NCI-H2107 (cell line): Measurements from ENCODE around the gene APLNR.

Source experiments
- DNase-seq: peaks from one replicate; lab custom pipeline; 2025; lab: John Stamatoyannopoulos, UW

The APLNR gene

DNA sequence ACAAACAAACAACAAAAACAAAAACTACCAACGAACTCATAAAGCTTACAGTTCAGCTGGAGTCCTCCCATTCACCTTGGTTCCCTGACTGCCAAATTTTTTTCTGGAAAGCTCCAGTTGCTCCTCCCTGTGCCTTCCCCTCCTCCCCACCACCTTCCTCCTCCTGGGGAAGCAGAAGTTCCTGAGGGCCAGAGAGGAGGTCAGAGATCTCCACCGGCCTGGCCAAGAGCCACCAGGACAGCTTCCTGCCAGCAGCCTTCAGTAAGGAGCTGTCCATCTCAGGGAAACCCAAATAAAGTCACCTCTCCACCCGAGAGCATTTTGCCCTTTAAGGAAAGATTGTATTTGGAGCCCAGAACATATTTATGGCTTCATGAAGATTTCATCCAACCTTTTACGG, 20.0 kb downstream of the APLNR start:
- no peak for DNase-seq

DNA sequence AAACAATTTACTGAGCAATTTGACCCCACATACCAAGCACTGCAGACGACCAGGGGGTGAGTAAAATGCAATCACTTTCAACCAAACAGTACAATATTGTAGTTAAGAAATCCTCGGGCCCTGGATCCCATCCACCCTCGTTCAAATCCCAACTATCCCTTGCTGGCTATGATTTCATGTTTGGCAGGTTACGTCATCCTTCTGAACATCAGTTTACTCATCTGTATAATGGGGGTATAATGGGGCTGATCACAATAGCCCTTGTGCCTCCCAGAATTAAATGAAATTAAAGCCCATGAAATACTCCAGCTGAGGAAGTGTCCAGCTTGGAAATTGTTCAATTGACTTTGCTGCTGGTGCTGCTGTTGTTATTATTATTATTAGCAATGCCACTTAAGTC, 20.6 kb downstream of the APLNR start:
- DNase-seq: no peak

DNA sequence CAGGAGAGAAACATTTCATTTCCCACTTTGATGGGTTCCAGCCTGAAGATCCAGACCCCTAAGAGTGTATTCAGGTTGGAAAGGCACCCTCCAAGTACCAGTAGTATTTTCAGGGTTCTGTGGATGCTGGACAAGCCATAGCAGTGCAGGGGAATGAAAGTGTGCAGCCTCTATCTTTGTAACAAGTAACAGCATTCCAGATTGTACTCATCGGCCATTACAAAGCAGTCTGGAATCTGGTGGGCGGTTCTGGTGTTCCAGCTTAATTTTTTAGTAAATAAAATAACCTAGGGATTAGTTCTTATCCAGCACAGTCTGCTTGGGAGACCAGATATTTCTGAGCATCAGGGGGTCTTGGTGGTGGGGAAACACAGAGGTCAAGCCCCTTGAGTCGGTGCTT, 22.6 kb downstream of the APLNR start:
- no peak for DNase-seq

DNA sequence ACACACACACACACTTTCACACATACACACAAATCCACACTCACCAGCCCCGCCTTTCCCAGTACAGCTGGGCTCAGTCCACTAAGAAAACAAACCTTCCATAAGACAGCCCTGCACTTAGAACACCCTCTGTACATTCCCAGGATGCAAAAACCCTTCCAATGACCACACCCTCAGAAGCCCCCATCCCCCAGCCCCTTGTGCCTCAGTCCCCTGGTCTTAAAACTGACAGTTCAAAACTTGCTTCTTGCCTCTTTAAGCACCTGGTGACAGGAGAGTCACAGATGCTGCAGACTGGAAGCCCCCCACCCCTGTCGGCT, 23.0 kb downstream of the APLNR start:
- DNase-seq: no peak

DNA sequence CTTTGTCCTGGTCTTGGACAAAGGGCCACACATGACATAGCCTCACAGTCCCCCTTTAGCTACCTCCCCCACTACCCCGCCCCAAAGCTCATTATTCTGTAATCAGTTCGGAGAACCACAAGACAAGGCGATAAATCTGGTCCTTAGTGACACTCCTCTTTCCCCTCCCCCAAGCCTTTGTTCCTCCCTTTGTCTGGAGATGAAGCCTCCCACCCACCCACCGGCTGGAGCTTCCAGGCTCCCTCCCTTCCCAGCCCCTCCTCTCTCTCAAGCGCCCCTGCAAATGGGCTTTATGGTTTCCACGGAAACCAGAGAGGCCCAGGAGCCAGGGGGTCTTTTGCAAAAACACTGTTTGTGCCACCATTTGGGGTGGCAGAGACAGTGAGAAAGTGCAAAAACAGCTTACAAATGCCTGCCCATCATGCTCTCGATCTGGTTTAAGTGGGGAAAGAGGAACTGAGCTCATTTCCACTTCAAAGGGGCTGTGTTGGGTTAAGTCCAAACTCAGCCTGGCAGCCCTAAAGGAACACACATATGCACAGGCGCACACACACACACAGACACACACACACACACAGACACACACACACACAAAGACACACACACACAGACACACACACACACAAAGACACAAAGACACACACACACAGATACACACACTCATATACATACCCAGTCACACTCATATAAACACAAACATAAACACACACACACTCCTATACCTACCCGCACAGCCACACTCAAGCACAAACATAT, 23.5 kb downstream of the APLNR start:
- no peak for DNase-seq

DNA sequence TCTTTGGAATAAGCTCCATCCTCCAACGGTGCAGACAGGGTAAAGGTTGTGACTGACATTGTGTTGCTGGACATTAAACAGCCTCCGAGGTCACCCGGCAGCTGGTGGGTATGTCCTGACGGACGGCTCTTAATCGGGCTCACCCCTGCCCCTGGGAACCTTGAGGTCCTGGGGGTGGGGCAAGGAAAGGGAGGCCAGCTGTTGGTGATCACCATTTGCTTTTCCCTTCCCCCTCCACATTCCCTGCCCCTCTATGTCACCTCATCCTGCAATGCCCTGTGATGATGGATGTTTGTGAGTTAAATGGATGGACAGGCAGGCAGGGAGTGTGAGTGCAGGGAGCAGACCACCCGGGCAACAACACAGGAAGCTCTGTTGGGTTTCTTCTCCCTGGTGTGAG, 26.3 kb downstream of the APLNR start:
- no peak for DNase-seq

DNA sequence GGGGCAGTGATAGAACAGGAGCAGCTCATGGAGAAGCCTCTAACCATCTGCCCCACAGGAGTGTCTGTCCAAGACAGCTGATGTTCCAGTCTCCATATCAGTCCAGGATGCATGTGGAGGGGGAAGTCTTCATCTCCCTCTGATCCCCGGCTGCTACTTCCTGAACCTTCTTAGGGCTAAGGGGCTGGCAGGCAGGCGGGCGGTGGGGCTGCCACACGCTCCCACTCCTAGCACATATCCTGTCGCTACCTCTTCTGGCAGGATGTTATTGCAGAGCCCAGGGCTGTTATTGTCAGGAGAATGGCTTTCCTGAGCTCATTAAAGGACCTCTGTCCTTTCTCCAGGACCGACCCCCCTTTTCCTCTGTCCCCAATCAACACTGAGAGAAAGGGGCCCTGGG, 29.9 kb downstream of the APLNR start:
- DNase-seq: no peak

DNA sequence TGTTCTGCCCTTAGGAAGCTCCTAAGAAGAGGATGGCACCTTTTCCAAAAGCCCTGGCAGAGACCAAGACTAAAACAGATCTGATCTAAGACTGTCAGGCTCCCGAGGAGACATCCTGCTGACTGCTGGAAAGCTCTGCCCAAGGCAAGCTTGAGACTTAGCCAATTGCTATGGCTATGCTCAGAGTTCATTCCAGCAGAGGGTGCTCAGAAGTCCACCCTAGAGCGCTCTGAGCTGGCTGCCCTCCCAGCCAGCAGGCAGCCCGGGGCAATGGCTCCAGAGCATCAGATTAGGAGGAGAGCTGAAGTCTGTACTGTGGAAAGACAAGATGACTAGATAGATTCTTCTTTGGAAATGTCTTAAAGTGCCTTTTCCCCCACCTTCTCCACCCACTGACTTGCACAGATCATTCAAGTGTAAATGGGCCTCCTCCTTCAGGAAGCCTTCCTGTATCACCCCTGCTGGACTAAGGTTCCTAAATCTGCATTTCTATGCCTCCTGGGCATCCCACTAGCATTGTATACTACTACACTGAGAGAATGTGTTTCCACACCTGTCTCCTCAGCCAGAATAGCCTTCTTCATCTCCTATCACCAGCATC, 31.9 kb downstream of the APLNR start:
- DNase-seq: no peak

DNA sequence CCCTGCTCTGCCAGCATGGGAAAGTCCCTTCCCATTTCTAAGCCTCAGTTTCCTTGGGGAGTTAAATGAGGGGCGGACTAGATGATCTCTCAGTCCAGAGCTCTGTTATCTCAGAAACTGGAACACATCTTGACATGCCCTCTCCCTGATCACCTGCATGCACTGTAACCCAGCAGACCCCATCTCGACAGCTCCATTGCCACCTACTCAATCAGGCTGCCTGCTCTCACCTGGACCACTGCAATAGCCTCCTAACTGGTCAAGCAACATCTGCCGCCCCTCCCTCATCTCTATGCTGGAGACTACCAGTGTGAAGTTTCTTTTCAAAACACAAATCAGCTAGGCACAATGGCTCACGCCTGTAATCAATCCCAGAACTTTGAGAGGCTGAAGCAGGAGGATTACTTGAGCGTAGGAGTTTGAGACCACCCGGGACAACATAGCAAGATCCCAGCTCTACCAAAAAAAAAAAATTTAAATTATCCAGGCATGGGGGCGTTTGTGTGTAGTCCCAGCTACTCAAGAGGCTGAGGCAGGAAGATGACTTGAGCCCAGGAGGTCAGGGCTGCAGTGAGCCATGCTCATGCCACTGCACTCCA, 33.1 kb downstream of the APLNR start:
- DNase-seq: no peak

DNA sequence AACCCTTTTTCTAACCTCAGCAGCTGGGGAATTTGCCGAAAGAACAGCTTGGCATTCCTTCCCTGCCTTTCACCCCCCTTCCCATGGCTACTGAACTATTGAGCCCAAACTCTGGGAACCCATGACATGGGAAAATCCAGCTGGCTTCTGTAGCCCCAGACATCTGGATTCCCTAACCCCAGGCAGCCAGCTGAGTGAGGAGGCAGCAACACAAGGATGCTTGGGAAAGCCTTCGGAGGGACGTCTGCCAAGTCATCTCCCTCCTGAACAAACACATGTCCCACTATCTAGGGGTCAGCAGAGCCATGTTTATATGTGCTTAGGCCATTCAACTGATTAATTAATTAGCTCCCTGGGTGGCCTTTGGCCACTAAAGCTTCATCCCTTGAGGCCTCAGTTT, 33.7 kb downstream of the APLNR start:
- no peak for DNase-seq

DNA sequence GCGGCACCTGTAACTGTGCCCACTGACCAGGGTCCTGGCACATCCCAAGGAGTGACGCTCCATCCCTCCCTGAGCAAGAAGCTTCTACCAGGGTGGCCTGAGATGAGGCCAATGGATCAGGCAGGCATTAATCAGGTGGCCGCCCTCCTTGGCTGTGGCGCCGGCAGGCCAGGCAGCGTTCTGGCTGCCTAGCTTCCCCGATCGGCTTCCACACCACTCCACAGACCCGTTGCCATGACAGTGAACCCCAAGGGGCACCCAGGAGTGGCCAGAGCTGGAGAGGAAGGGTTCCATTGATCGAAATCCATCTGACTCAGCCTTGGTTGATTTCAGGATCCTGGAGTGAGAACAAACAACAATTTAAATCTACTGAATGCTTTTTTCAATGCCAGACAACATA, 34.8 kb downstream of the APLNR start:
- DNase-seq: no peak

DNA sequence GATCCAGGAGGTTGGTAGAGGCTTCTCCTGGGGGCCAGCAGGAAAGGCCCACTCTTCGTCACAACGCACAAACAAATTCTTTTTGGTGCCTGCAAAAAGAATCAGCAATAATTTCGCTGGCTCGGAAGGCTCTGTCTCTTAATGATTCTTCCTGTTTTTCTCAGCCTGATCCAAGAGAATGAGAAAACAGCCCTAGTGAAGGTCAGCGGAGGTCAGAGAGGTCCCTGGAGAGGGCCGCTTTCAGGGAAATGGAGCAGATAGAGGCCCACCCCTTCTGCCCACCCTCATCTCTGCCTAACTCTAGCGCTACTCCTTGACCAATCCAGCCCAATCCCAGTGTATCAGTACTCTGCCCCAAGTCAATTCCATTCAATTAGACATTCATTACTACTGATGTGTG, 36.1 kb downstream of the APLNR start:
- no peak for DNase-seq

DNA sequence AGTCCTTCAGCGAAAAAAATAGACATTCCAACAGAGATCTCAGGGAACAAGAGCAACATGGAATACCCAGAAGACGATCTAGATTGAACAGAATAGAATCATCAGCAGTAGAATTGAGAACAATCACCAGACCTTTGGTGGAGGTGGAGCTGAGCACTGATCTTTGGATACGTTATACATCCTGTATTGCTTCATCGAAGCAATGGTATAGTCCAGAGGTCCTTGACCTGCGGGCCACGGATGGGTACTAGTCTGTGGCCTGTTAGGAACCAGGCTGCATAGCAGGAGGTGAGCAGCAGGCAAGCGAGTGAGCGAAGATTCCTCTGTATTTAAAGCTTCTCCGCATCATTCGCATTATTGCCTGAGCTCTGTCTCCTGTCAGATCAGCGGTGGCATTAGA, 37.7 kb downstream of the APLNR start:
- no peak for DNase-seq

DNA sequence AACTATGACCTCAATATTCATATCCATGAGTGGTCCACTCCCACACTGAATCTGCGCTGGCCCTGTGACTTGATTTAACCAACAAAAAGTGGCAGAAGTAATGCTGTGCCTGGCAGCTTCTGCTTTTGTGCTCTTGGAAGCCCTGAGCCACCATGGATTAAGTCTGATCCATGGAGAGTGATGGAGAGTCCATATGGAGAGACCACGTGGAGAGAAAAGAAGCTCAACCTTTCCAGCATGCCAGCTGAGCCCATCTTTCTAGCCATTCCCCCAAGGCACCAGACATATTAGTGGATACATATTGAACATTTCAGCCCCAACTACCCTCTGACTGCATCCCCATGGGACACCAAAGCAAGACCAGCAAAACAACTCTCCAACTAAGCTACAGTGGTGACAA, 39.3 kb downstream of the APLNR start:
- DNase-seq: no peak

DNA sequence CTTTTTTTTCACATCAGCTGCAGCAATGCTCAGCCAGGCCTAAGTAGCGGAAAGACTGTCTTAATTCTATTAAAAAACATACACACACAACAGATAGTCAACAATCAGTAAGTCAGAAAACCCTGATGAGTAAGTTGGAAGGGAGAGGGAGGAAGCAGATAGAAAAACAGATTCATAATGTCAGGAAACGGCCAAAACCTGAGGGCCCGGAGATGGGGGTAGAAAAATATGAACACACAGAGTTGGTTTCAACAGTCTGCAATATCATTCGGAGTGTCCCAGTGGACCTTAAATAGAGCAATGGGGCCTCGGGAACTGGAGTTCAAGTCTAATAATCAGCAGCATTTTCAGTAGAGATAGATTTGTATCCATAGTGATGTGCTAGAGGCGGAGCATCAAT, 40.5 kb downstream of the APLNR start:
- no peak for DNase-seq

DNA sequence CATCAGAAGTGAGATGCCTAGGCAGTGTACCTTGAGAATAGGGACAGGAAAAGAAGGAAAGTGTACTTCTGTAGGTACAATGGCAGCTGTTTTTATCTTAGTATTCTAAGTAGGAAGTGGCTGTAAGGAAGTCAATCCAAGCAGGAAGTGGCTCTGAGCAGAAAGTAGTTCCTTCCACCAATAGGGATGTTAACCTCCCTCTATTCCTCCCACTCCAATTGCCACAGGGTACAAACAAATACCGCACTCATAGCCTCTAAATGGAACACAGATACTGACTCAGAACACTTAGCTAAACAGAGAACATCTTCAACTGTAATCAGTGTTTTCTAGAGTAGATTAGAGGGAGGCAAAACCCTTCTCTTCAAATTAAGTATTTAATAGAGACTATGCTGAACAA, 44.7 kb downstream of the APLNR start:
- DNase-seq: no peak

DNA sequence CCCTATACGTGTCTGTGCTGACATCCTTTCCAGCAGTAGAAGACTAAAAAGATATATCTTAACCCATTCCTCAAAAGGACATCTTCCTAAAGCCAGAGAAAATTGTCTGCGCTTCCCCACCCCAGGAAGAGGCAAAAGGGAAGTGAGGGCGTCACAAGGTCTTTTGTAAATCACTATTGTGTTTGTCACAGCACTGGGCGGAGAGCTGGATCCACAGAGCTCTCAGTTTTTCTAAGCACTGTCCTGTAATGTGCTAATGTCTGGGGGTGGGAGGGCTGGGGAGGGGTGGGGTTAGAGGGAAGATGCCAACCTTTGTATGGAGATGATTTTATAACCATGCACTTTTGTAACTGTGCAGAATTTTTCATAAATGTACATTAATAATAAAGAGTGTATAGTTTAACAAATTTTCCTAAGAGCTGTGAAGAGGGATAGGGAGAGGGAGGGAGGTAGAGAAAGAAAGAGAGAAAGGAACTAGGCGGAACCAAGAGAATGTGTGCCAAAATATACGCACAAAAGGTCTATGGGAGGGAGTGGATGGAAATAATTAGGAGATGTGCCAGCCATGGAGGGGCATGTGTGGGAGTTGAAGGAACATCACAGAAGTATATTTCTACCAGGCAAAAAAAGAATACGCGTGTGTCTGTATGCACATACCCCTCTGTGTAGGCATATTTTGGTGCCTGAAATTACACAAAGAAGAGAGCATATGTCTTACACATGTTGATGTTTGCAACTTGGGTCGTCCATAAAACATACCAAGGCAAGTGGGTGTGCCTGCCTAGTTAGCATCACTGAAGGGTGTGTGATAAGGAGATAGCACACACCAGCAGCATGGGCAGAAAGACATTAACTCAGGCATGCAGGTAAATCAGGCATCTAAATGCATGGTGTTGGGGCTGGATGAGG, 45.5 kb downstream of the APLNR start:
- DNase-seq: no peak

DNA sequence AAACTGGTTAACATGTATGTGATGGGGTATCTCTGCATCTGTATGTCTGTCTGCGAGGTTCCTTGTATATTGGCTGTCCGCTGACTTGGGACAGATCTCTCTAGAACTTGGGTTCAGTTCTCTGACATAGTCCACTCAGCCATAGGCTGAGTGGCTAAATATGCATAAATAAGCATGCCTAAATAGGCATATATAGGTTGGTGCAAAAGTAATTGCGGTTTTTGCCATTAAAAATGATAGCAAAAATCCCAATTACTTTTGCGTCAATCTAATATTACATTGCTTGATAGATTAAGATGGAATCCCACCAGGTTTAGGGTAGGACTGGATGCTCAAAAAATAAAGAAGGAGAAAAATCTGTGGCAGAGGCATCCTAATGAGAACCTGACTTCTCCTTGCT, 46.5 kb downstream of the APLNR start:
- no peak for DNase-seq
